Cardiac fibroblast (primary cell): Measurements from ENCODE around the gene CRYBA2.

Source experiments
- DNase-seq, 2 donors: peaks; one replicate each; pipeline versions ENCODE4 v3.0.0 to v3.0.0-alpha.2; 2010; ENCODE audit warnings: low read depth in 2 of 2
- H3K4me3 ChIP-seq, 2 donors: replicated peaks in 1 of 2; 1 replicate in 1 of 2; 2 replicates in 1 of 2; pipeline ENCODE4 v1.5.1; 2011; ENCODE audit warnings: low read depth in 2 of 2, low read length in 2 of 2, mild to moderate bottlenecking in 2 of 2, moderate library complexity in 1 of 2
- TF ChIP-seq, protein P1 (sequence below): IDR thresholded peaks from one replicate; pipeline ENCODE4 v1.5.1; 2011; ENCODE audit warnings: low read depth, mild to moderate bottlenecking, low read length, inconsistent platforms

The CRYBA2 gene

DNA sequence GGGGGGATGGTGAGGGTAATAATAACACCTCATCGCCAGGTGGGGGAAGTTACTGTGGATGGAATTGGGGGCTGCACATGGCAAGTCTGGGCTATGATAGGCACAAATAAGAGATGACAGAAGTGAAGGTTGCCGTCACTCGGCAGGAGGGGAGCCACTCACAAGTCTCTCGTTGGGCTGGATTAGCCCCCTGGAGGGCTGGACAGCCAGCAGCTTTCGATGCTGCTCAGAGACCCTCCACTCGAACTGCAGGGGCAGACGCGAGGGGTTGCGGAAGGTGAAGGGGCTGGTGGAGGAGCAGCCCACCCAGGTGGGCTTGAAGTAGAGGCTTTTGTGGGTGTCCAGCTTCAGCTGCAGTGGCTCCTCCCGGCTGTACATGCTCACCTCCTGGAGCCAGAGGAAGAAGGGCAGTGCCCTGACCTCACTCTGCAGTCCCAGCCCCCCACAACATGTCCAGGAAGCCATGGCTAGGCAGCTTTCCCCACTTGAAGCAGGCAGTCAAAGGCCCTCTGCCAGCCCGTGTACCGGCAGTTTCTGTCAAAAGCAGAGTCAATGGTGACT is 29.9 kb upstream of the CRYBA2 start:
- TF ChIP-seq, protein P1, sequence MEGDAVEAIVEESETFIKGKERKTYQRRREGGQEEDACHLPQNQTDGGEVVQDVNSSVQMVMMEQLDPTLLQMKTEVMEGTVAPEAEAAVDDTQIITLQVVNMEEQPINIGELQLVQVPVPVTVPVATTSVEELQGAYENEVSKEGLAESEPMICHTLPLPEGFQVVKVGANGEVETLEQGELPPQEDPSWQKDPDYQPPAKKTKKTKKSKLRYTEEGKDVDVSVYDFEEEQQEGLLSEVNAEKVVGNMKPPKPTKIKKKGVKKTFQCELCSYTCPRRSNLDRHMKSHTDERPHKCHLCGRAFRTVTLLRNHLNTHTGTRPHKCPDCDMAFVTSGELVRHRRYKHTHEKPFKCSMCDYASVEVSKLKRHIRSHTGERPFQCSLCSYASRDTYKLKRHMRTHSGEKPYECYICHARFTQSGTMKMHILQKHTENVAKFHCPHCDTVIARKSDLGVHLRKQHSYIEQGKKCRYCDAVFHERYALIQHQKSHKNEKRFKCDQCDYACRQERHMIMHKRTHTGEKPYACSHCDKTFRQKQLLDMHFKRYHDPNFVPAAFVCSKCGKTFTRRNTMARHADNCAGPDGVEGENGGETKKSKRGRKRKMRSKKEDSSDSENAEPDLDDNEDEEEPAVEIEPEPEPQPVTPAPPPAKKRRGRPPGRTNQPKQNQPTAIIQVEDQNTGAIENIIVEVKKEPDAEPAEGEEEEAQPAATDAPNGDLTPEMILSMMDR = no peak
- no peak overlapping the region for H3K4me3 ChIP-seq
- DNase-seq = no peak

- TF ChIP-seq, protein P1 = no peak
- no peak overlapping the region for H3K4me3 ChIP-seq
- no peak for DNase-seq
Observed at GRCh38 chr2:219022616-219023015, 29.4 kb upstream of the CRYBA2 start.

DNA sequence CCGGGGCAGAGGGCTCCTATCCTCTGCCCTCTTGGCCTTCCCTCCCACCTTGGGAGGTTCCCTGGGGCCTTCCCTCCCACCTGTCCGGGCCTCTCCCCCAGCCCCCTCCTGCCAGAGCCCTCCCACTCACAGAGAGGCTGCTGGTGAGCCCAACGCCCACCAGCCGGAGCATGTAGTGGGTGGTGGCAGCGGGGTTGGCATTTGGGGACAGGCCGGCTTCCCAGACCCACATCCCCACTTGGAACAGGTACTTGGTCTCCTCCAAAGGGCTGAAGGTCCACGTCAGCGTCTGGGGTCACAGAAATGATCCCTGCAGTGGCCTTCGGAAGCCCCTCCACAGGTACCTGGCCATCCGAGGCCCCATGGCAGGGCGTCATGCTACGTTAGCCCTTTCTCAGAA is 28.8 kb upstream of the CRYBA2 start:
- H3K4me3 ChIP-seq = no peak overlapping the region
- no peak for DNase-seq
- TF ChIP-seq, protein P1 = no peak

DNA sequence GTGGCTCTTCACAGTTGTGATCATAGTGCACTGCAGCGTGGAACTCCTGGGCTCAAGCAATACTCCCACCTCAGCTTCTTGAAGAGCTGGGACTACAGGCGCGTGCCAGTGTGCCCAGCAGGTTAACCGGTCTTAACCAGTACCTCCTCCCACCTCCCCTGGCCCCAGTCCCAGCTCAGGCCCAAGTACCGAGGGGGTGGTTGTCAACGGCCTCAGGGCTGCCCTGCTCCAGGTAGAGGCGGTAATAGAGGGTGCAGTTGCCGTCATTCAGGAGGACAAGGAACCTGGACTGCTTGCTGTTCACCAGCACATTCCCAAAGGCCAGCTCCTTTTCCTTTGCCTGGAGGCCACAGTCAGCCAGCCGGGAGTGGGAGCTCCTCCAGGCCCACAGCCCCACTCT is 28.4 kb upstream of the CRYBA2 start:
- DNase-seq = no peak
- H3K4me3 ChIP-seq = no peak overlapping the region
- TF ChIP-seq, protein P1 = no peak

DNA sequence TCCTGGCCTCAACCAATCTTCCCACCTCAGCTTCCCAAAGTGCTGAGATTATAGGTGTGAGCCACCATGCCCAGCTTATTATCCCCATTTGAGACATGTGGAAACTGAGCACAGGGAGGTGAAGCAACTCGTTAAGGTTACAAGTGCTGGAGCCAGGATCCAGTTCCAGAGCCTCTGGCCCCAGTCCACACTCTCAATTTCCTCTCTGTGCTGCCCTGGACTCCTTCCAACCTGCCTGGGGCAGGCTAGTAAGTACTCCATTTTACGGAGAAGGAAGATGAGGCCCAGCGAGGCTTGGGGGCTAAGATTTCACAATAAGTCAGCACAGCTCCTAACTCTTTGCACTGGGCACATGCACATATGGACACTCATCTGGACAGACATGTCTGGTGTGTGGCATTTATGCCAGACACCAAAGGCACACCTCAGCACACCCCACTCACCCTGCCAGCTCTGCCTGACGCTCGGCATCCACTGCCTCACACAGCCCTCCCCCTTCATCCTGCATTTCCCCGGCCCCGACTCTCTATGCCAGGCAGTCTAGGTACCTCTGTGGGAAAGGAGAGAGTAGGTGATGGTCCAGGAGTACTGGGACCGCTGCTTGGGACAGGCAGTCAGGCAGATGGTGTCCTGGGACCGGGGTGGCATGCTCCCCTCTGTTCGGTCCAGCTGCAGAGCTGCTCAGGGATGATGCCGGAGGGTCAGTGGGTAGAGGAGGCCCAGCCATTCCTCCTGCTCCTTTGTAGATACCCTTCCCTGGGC is 27.6 kb upstream of the CRYBA2 start:
- no peak overlapping the region for H3K4me3 ChIP-seq
- TF ChIP-seq, protein P1 = no peak
- peak in 1 of 2 donors; percentile 61 for DNase-seq

DNA sequence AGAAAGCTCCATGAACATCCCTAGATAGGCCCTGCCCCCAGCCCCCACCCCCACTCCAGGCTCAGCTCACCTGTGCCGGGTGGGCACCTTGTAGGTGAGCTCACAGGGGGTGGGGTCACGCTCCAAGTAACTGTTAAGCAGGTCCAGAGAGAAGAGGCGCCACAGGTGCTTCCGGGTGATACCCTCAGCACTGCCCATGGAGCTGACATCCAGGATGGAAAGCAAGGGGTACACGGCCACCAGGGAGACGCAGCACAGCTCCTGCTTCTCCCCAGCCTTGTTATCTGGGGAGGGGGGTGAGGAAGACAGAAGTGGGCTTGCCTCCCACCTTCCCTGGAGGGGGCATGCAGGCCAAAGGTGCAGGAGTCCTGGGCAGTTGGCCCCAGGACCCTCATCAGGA is 26.2 kb upstream of the CRYBA2 start:
- TF ChIP-seq, protein P1 = no peak
- DNase-seq = no peak
- H3K4me3 ChIP-seq = no peak overlapping the region
